Gastrocnemius medialis (tissue), 4 donors: ENCODE measurements around the gene SLC37A1.

Experiments
- CTCF ChIP-seq, 5 experiments: fragments of 450-650 bp in 3 of 5; fragments of 200-600 bp in 2 of 5; sonication (generic) in 2 of 5; IDR thresholded peaks in 4 of 5; conservative IDR thresholded peaks in 1 of 5; 1 replicate in 4 of 5; 2 replicates in 1 of 5; pipeline ENCODE4 v1.5.1; 2016 to 2019; ENCODE audit warnings: antibody characterized with exemption in 5 of 5, mild to moderate bottlenecking in 3 of 5, moderate library complexity in 3 of 5
- POLR2A ChIP-seq, 2 donors: fragments of 450-650 bp; IDR thresholded peaks; one replicate each; pipeline ENCODE4 v1.6.1; 2017; ENCODE audit warnings: antibody characterized with exemption in 2 of 2, mild to moderate bottlenecking in 2 of 2, moderate library complexity in 2 of 2

GRCh38 chr21:42469272-42469671 lies 44.4 kb upstream of the SLC37A1 start:
- no peak for TF ChIP-seq CTCF (IDR thresholded peaks at IDR 0.05 in 4 of 5, conservative IDR thresholded peaks at IDR 0.05 in 1 of 5)
- no peak for TF ChIP-seq POLR2A (IDR thresholded peaks at IDR 0.05)
